ENCODE data around the gene GOLGA1.

GRCh38 chr9:124972241-124972770 is 31.4 kb upstream of the GOLGA1 start:
- TF ChIP-seq, protein P1, sequence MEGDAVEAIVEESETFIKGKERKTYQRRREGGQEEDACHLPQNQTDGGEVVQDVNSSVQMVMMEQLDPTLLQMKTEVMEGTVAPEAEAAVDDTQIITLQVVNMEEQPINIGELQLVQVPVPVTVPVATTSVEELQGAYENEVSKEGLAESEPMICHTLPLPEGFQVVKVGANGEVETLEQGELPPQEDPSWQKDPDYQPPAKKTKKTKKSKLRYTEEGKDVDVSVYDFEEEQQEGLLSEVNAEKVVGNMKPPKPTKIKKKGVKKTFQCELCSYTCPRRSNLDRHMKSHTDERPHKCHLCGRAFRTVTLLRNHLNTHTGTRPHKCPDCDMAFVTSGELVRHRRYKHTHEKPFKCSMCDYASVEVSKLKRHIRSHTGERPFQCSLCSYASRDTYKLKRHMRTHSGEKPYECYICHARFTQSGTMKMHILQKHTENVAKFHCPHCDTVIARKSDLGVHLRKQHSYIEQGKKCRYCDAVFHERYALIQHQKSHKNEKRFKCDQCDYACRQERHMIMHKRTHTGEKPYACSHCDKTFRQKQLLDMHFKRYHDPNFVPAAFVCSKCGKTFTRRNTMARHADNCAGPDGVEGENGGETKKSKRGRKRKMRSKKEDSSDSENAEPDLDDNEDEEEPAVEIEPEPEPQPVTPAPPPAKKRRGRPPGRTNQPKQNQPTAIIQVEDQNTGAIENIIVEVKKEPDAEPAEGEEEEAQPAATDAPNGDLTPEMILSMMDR (IDR thresholded peaks at IDR 0.05; ENCODE audit: insufficient read depth, low read depth, low read length) = no peak
- no peak for TF ChIP-seq EZH2 (IDR thresholded peaks at IDR 0.05; ENCODE audit: insufficient read depth, low read length)
